ENCODE data around the gene ZDHHC24.

Gene ZDHHC24

GRCh38 chr11:66493130-66493529 lies 52.7 kb downstream of the ZDHHC24 start:
- DNase-seq: no peak

- DNase-seq: no peak
These were observed 53.5 kb downstream of the ZDHHC24 start for GRCh38 chr11:66492161-66492865.

- DNase-seq: no peak
These were observed 54.4 kb downstream of the ZDHHC24 start for GRCh38 chr11:66491315-66491935.

- DNase-seq: no peak
These were observed 56.2 kb downstream of the ZDHHC24 start for GRCh38 chr11:66489636-66490035.

GRCh38 chr11:66488957-66489356 lies 56.9 kb downstream of the ZDHHC24 start:
- no peak for DNase-seq

- DNase-seq: no peak
These were observed 61.0 kb downstream of the ZDHHC24 start for GRCh38 chr11:66484806-66485380.

- DNase-seq: peak; percentile 95
These were observed 65.5 kb downstream of the ZDHHC24 start, which contains the start of gene DPP3 for GRCh38 chr11:66480117-66480938. Gene DPP3 (plus strand): TSS chr11:66480434. CDS start chr11:66482201, 1,767 bp downstream.

- DNase-seq: no peak
These were observed 66.3 kb downstream of the ZDHHC24 start for GRCh38 chr11:66479394-66480116.

GRCh38 chr11:66478729-66479393 lies 67.0 kb downstream of the ZDHHC24 start:
- DNase-seq: peak; percentile 39

GRCh38 chr11:66477263-66478201 lies 68.3 kb downstream of the ZDHHC24 start:
- DNase-seq: no peak

- DNase-seq: no peak
These were observed 69.0 kb downstream of the ZDHHC24 start for GRCh38 chr11:66476841-66477251.

- DNase-seq: no peak
These were observed 69.5 kb downstream of the ZDHHC24 start for GRCh38 chr11:66476173-66476840.

GRCh38 chr11:66475349-66476172 lies 70.3 kb downstream of the ZDHHC24 start:
- DNase-seq: no peak

- no peak for DNase-seq
These were observed 72.0 kb downstream of the ZDHHC24 start for GRCh38 chr11:66473608-66474515.

- DNase-seq: no peak
These were observed 72.7 kb downstream of the ZDHHC24 start for GRCh38 chr11:66473167-66473566.

GRCh38 chr11:66472054-66472453 lies 73.8 kb downstream of the ZDHHC24 start:
- no peak for DNase-seq

- DNase-seq: no peak
These were observed 74.7 kb downstream of the ZDHHC24 start for GRCh38 chr11:66471142-66471541.
